ENCODE measurements around the gene PNMA3. TPM values are rescaled to one million over a fixed set of nuclear protein-coding genes. Genes with fewer than 3 reads are reported as not detected.
"Not testable (repeated sequence)": the region's sequence is repeated elsewhere in the genome, so short reads cannot be mapped to it uniquely, and the experiment has no call there.

PNMA3 gene
- total and polyA plus RNA-seq, 8 donors, result 0.16 to 2.3 (median 0.22) TPM

- FAIRE-seq, result no peak
Measured at GRCh38 chrX:153063315-153063714, 7.0 kb downstream of the PNMA3 start.

GRCh38 chrX:153064061-153064460 is 7.8 kb downstream of the PNMA3 start:
- intact Hi-C loops (cut with DNase I), result no loop called here
- DNase-seq, result no peak
- Histone ChIP-seq H3K9me3 (no peaks in the 10 kb centered on the region), H3K36me3 (no peaks in the 10 kb centered on the region), H3K27ac (no peak overlapping the region), H3K4me3 (no peak overlapping the region), H3K27me3 (no peaks in the 10 kb centered on the region), H3K4me1 (no peaks in the 10 kb centered on the region)
- TF ChIP-seq CTCF (IDR thresholded peaks at IDR 0.05), result no peak
- ATAC-seq, result no peak
- no peak for FAIRE-seq
- WGBS, 2 donors, result 82 to 85% methylated on average over 2 of the region's 2 CpGs

More at GRCh38 chrX:153063315-153063714, 7.0 kb downstream of the PNMA3 start:
- ATAC-seq (no peak), DNase-seq (no peak)
- H3K4me3 ChIP-seq, result no peak overlapping the region
- no peak for TF ChIP-seq CTCF (IDR thresholded peaks at IDR 0.05)
- no peaks in the 10 kb centered on the region for H3K9me3 ChIP-seq
- peaks cover 0 to 3% (median 0%) of the 10 kb centered on the region in 4 donors for H3K27me3 ChIP-seq
- H3K27ac ChIP-seq, result no peak overlapping the region
- intact Hi-C loops (cut with DNase I), result no loop called here
- no peaks in the 10 kb centered on the region for H3K4me1 ChIP-seq
- no peaks in the 10 kb centered on the region for H3K36me3 ChIP-seq

- FAIRE-seq (no peak), DNase-seq (peak in 1 of 6 donors; percentile 40), ATAC-seq (no peak)
- Histone ChIP-seq H3K27me3 (no peaks in the 10 kb centered on the region), H3K27ac (no peak overlapping the region), H3K4me1 (no peaks in the 10 kb centered on the region), H3K36me3 (no peaks in the 10 kb centered on the region), H3K9me3 (no peaks in the 10 kb centered on the region), H3K4me3 (no peak overlapping the region)
- intact Hi-C loops (cut with DNase I), result no loop called here
- TF ChIP-seq CTCF (IDR thresholded peaks at IDR 0.05), result no peak
- WGBS, 2 donors, result 75 to 83% methylated on average over 6 of the region's 6 CpGs
Measured at GRCh38 chrX:153065389-153065788, 9.1 kb downstream of the PNMA3 start.

- H3K4me3 ChIP-seq; H3K36me3 ChIP-seq; FAIRE-seq; H3K4me1 ChIP-seq; intact Hi-C loops (cut with DNase I); H3K9me3 ChIP-seq; DNase-seq; H3K27me3 ChIP-seq; H3K27ac ChIP-seq: not testable (repeated sequence)
- peak in 3 of 4 donors; percentile 24 to 55 (median 25) for ATAC-seq
- WGBS, 2 donors, result 23 to 35% methylated on average over 3 of the region's 12 CpGs
Measured at GRCh38 chrX:153066402-153066801, 10.1 kb downstream of the PNMA3 start.

- H3K4me1 ChIP-seq; H3K4me3 ChIP-seq; intact Hi-C loops (cut with DNase I); FAIRE-seq; H3K27me3 ChIP-seq; H3K9me3 ChIP-seq; H3K27ac ChIP-seq; H3K36me3 ChIP-seq; DNase-seq: not testable (repeated sequence)
- WGBS, 2 donors, result no CpG with 5 or more reads among the region's 76 CpGs
- ATAC-seq, result peak; percentile 73 to 83 (median 78)
Measured at GRCh38 chrX:153071909-153072583, 15.8 kb downstream of the PNMA3 start, which contains the start of gene PNMA6A. TSS of gene PNMA6A (plus strand) at chrX:153072454. CDS start at chrX:153073063, 609 bp downstream.

- H3K27me3 ChIP-seq; H3K9me3 ChIP-seq; intact Hi-C loops (cut with DNase I); FAIRE-seq; DNase-seq; H3K4me1 ChIP-seq; ATAC-seq; H3K4me3 ChIP-seq; H3K36me3 ChIP-seq; H3K27ac ChIP-seq: not testable (repeated sequence)
- 87 to 93% methylated on average over 3 to 7 of the region's 29 CpGs for WGBS, 2 donors
Measured at GRCh38 chrX:153073331-153073730, 17.1 kb downstream of the PNMA3 start.

Data from pancreas (tissue), 10 donors.